Measurements from ENCODE around the gene IL1RN.

GRCh38 chr2:113123726-113124125 is 3.7 kb upstream of the IL1RN start:
- TF ChIP-seq FOS (IDR thresholded peaks at IDR 0.05; ENCODE audit: low read depth, low read length): no peak
- TF ChIP-seq CTCF (conservative IDR thresholded peaks at IDR 0.05; ENCODE audit: low read depth, low read length): no peak
- TF ChIP-seq CHD1 (IDR thresholded peaks at IDR 0.05; ENCODE audit: low read depth, low read length): no peak
- no peak for TF ChIP-seq MAZ (IDR thresholded peaks at IDR 0.05; ENCODE audit: borderline replicate concordance, low read depth, low read length)
- no peak for TF ChIP-seq POLR2A (IDR thresholded peaks at IDR 0.05; ENCODE audit: low read depth, low read length)
- no peak for TF ChIP-seq RAD21 (IDR thresholded peaks at IDR 0.05; ENCODE audit: low read length)
- TF ChIP-seq, protein P1, sequence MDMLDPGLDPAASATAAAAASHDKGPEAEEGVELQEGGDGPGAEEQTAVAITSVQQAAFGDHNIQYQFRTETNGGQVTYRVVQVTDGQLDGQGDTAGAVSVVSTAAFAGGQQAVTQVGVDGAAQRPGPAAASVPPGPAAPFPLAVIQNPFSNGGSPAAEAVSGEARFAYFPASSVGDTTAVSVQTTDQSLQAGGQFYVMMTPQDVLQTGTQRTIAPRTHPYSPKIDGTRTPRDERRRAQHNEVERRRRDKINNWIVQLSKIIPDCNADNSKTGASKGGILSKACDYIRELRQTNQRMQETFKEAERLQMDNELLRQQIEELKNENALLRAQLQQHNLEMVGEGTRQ (IDR thresholded peaks at IDR 0.05; ENCODE audit: low read depth, low read length): no peak
- TF ChIP-seq MXI1 (IDR thresholded peaks at IDR 0.05; ENCODE audit: borderline replicate concordance, low read depth, low read length): no peak
- no peak for TF ChIP-seq RCOR1 (IDR thresholded peaks at IDR 0.05; ENCODE audit: insufficient replicate concordance, low read length)

Measured in IMR-90 (cell line).